ENCODE results near the gene ACSL1.

DNA sequence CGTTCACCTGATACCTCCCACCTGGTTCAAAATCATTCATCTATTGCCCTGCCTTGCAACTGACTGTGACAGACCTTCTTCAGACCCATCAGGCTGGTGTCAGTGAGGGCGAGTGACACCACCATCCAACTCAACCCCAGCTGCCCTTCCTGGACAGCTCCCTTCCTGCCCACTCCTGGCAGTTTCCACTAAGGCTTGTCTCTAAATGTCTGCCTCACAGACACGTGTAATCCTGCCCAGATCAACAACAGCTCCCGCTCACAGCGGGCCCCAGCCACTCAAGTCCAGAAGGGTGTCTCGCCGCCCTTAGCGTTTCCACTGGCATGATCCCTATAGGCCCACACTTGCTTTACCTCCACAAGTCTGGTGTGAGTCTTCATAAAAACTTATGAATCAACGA is 28.9 kb downstream of the ACSL1 start:
- TF ChIP-seq EZH2 (IDR thresholded peaks at IDR 0.05; ENCODE audit: low read length), result no peak
- TF ChIP-seq, protein P1, sequence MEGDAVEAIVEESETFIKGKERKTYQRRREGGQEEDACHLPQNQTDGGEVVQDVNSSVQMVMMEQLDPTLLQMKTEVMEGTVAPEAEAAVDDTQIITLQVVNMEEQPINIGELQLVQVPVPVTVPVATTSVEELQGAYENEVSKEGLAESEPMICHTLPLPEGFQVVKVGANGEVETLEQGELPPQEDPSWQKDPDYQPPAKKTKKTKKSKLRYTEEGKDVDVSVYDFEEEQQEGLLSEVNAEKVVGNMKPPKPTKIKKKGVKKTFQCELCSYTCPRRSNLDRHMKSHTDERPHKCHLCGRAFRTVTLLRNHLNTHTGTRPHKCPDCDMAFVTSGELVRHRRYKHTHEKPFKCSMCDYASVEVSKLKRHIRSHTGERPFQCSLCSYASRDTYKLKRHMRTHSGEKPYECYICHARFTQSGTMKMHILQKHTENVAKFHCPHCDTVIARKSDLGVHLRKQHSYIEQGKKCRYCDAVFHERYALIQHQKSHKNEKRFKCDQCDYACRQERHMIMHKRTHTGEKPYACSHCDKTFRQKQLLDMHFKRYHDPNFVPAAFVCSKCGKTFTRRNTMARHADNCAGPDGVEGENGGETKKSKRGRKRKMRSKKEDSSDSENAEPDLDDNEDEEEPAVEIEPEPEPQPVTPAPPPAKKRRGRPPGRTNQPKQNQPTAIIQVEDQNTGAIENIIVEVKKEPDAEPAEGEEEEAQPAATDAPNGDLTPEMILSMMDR (optimal IDR thresholded peaks at IDR 0.05 in 1 of 3, IDR thresholded peaks at IDR 0.05 in 1 of 3, conservative IDR thresholded peaks at IDR 0.05 in 1 of 3; ENCODE audit: extremely low read depth in 1 of 3, insufficient read depth in 2 of 3, low read length in 3 of 3), result no peak

Data from keratinocyte (primary cell).